Large intestine (tissue), 3 donors: ENCODE measurements around the gene DTNBP1. TPM values are rescaled to one million over a fixed set of nuclear protein-coding genes. Genes with fewer than 3 reads are reported as not detected.

Source experiments
- DNase-seq, 2 donors: peaks; one replicate each; pipeline versions ENCODE4 v3.0.0 to v3.0.0-alpha.2; 2013
- H3K27ac ChIP-seq: one replicate; pipeline ENCODE4 v1.5.1; 2013; ENCODE audit warnings: low read length
- H3K27me3 ChIP-seq: 2 replicates; pipeline ENCODE4 v1.6.1; 2013; ENCODE audit warnings: low read length; ENCODE audit not compliant: control insufficient read depth, insufficient read depth
- H3K36me3 ChIP-seq: 2 replicates; pipeline ENCODE4 v1.6.1; 2013; ENCODE audit warnings: low read length; ENCODE audit not compliant: control insufficient read depth, insufficient read depth
- H3K4me1 ChIP-seq: one replicate; pipeline ENCODE4 v1.6.1; 2013; ENCODE audit warnings: low read length; ENCODE audit not compliant: control insufficient read depth, insufficient read depth
- H3K4me3 ChIP-seq: one replicate; pipeline ENCODE4 v1.5.1; 2013; ENCODE audit warnings: low read length
- H3K9me3 ChIP-seq: one replicate; pipeline ENCODE4 v1.6.1; 2013; ENCODE audit warnings: mild to moderate bottlenecking, low read depth, low read length, moderate library complexity; ENCODE audit not compliant: control insufficient read depth
- WGBS: methylation state at CpG from one replicate; pipeline ENCODE4 v1.1.5; 2013; ENCODE audit warnings: low lambda C conversion rate; ENCODE audit not compliant: insufficient coverage; 5-methylcytosine and 5-hydroxymethylcytosine counted together
- polyA plus RNA-seq: library from polyadenylated mRNA; unstranded; fragments of 120-200 nt; gene quantifications from one replicate; pipeline ENCODE4 v1.2.1, GENCODE V29; 2013

Gene DTNBP1
- polyA plus RNA-seq, 1 donor, result 20.9 TPM

DNA sequence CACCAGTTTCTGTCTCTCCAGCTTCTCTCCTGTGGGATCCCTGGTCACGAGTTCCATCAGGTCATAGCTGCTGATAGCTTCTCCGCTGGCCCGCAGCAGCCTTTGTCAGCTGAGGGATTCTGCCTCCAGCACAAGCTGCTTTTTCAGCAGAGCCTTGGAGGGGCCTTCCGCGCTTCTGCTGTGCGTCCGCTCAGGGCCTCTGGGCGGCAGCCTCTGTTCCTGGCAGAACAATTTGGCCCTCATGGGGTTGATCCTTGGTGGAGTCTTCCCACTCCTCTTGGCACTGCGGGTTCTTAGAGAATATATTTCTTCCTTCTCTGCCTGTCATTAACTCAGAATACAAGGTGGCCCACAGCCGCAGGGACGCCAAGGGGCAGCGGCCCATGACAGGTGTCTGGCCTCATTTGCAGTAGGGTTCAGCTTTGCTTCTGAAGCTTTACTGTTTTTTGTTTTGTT is 158.8 kb downstream of the DTNBP1 start:
- Histone ChIP-seq H3K9me3 (no peaks in the 10 kb centered on the region), H3K4me1 (no peaks in the 10 kb centered on the region), H3K27ac (no peak overlapping the region), H3K36me3 (peaks cover 67% of the 10 kb centered on the region), H3K27me3 (no peaks in the 10 kb centered on the region), H3K4me3 (no peak overlapping the region)
- no peak for DNase-seq
- no CpG with 5 or more reads among the region's 12 CpGs for WGBS

DNA sequence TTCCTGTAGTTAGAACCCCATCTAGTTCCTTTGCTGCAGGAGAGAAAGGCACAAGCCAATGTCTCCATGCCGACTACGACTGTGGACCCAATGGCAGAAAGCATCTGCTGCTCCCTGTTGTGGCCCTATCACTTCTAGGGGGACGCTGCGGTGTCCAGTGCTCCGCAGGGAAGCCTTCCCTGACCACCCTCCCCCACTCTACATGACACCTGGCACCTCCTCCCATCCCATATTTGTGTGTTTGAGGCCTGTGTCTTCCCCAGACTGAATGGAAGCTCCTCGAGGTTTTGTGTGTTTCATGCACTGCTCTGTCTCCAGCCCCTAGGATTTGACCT is 159.5 kb downstream of the DTNBP1 start:
- no peak overlapping the region for H3K27ac ChIP-seq
- no peaks in the 10 kb centered on the region for H3K4me1 ChIP-seq
- WGBS, result no CpG with 5 or more reads among the region's 6 CpGs
- no peak overlapping the region for H3K4me3 ChIP-seq
- DNase-seq, result no peak
- peaks cover 70% of the 10 kb centered on the region for H3K36me3 ChIP-seq
- H3K9me3 ChIP-seq, result no peaks in the 10 kb centered on the region
- no peaks in the 10 kb centered on the region for H3K27me3 ChIP-seq

- Histone ChIP-seq H3K27me3 (no peaks in the 10 kb centered on the region), H3K4me3 (no peak overlapping the region), H3K27ac (no peak overlapping the region), H3K36me3 (peaks cover 72% of the 10 kb centered on the region), H3K4me1 (no peaks in the 10 kb centered on the region), H3K9me3 (no peaks in the 10 kb centered on the region)
- no peak for DNase-seq
- 100% methylated on average over 2 of the region's 20 CpGs for WGBS
These were observed 160.1 kb downstream of the DTNBP1 start for GRCh38 chr6:15502446-15503345.

DNA sequence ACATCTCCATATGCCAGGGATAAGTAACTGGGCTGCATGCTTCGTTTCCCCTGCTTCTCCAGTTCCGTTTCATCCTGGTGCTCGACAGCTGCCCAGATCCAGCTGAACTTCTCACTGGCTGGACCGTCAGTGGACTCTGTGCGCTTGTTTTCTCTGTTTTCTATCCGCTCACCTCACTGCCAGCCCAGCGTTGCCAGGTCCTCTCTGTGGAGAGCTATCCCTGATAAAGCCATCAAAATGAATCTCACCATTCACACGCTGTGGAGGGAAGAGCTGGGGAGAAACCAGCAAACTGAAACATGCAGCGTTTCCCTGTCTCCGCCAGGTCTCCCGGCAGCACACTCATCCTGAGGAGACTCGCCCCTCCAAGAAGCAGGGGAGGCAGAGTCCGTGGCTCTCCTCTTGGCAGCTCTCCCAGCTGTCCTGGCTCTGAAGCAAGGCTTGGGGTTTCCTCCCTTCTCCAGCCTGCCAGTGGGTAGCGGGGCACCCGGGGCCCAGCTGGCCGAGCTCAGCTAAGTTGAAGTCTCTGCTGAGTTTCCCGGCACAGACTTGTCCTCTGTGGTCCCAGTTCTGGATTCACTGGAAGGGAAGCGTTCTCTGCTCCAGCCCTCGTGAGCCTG is 160.9 kb downstream of the DTNBP1 start:
- Histone ChIP-seq H3K27me3 (no peaks in the 10 kb centered on the region), H3K4me1 (no peaks in the 10 kb centered on the region), H3K36me3 (peaks cover 69% of the 10 kb centered on the region), H3K9me3 (peaks cover 1% of the 10 kb centered on the region), H3K27ac (no peak overlapping the region), H3K4me3 (no peak overlapping the region)
- WGBS, result 100% methylated on average over 1 of the region's 19 CpGs
- DNase-seq, result no peak

- H3K27me3 ChIP-seq, result no peaks in the 10 kb centered on the region
- H3K36me3 ChIP-seq, result peaks cover 74% of the 10 kb centered on the region
- no peaks in the 10 kb centered on the region for H3K4me1 ChIP-seq
- H3K9me3 ChIP-seq, result peaks cover 8% of the 10 kb centered on the region
- H3K4me3 ChIP-seq, result no peak overlapping the region
- WGBS, result no CpG with 5 or more reads among the region's 38 CpGs
- no peak for DNase-seq
- no peak overlapping the region for H3K27ac ChIP-seq
These were observed 161.7 kb downstream of the DTNBP1 start for GRCh38 chr6:15500901-15501825.

GRCh38 chr6:15500078-15500740 is 162.6 kb downstream of the DTNBP1 start:
- H3K4me1 ChIP-seq, result no peaks in the 10 kb centered on the region
- no peak overlapping the region for H3K27ac ChIP-seq
- DNase-seq, result no peak
- H3K27me3 ChIP-seq, result no peaks in the 10 kb centered on the region
- WGBS, result no CpG with 5 or more reads among the region's 16 CpGs
- peaks cover 8% of the 10 kb centered on the region for H3K9me3 ChIP-seq
- H3K4me3 ChIP-seq, result no peak overlapping the region
- H3K36me3 ChIP-seq, result peaks cover 78% of the 10 kb centered on the region

GRCh38 chr6:15499591-15499990 is 163.2 kb downstream of the DTNBP1 start:
- 100% methylated on average over 1 of the region's 9 CpGs for WGBS
- peaks cover 8% of the 10 kb centered on the region for H3K9me3 ChIP-seq
- H3K4me3 ChIP-seq, result no peak overlapping the region
- DNase-seq, result no peak
- no peak overlapping the region for H3K27ac ChIP-seq
- no peaks in the 10 kb centered on the region for H3K4me1 ChIP-seq
- H3K36me3 ChIP-seq, result peaks cover 78% of the 10 kb centered on the region
- H3K27me3 ChIP-seq, result no peaks in the 10 kb centered on the region

DNA sequence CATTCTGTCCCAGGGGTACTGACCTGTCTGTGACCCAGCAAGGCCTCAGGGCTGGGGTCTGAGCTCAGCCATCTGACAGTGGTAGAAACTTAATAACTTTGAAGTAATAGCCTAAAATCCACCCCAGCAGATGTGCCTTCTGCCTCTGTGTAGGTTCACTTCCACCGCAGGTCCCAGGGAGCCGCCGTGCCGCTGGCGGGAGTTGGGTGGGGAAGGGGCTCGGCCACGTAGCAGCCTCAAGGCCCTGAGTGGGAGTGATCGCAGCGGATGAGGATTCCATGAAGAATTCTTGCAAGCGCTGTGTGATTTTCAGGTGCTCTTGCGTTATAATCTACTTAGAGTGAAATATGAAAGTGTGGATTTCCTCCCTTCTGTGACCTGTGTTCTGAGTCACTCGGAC is 163.7 kb downstream of the DTNBP1 start:
- WGBS, result 100% methylated on average over 2 of the region's 12 CpGs
- peaks cover 8% of the 10 kb centered on the region for H3K9me3 ChIP-seq
- H3K36me3 ChIP-seq, result peaks cover 74% of the 10 kb centered on the region
- H3K27ac ChIP-seq, result no peak overlapping the region
- H3K27me3 ChIP-seq, result no peaks in the 10 kb centered on the region
- H3K4me3 ChIP-seq, result no peak overlapping the region
- no peaks in the 10 kb centered on the region for H3K4me1 ChIP-seq
- no peak for DNase-seq

- WGBS, result no CpG with 5 or more reads among the region's 12 CpGs
These were observed 164.2 kb downstream of the DTNBP1 start for GRCh38 chr6:15498640-15499039.

More at GRCh38 chr6:15498640-15499039, 164.2 kb downstream of the DTNBP1 start:
- no peak overlapping the region for H3K4me3 ChIP-seq
- H3K4me1 ChIP-seq, result no peaks in the 10 kb centered on the region
- H3K36me3 ChIP-seq, result peaks cover 70% of the 10 kb centered on the region
- DNase-seq, result no peak
- peaks cover 8% of the 10 kb centered on the region for H3K9me3 ChIP-seq
- H3K27me3 ChIP-seq, result no peaks in the 10 kb centered on the region
- no peak overlapping the region for H3K27ac ChIP-seq
